Lung (tissue), 12 donors: ENCODE measurements around the gene DCHS2. TPM values are rescaled to one million over a fixed set of nuclear protein-coding genes. Genes with fewer than 3 reads are reported as not detected.

ENCODE experiments used
- ATAC-seq: fragments of 200-7000 bp; cut with Tn5 transposase; one replicate; pipeline ENCODE4 v1.9.1; 2020; ENCODE audit warnings: moderate number of reproducible peaks; ENCODE audit not compliant: insufficient read depth, low FRiP score
- DNase-seq, 3 donors: peaks; one replicate each; pipeline ENCODE4 v3.0.0-alpha.2; 2013 to 2017
- H3K27ac ChIP-seq, 2 donors: one replicate each; pipeline ENCODE4 v1.5.1; 2013; ENCODE audit warnings: mild to moderate bottlenecking in 2 of 2, moderate library complexity in 2 of 2, control low read depth in 1 of 2, inconsistent platforms in 1 of 2, low read depth in 1 of 2, low read length in 1 of 2
- H3K27me3 ChIP-seq, 3 donors: one replicate each; pipeline ENCODE4 v1.5.1; 2013; ENCODE audit warnings: low read length in 2 of 3; ENCODE audit not compliant: control insufficient read depth in 3 of 3, insufficient read depth in 3 of 3
- H3K36me3 ChIP-seq, 4 donors: one replicate each; pipeline ENCODE4 v1.5.1; 2013; ENCODE audit warnings: low read length in 4 of 4, mild to moderate bottlenecking in 1 of 4, moderate library complexity in 1 of 4; ENCODE audit not compliant: control insufficient read depth in 4 of 4, insufficient read depth in 4 of 4
- H3K4me1 ChIP-seq, 5 donors: one replicate each; pipeline ENCODE4 v1.5.1; 2013; ENCODE audit warnings: low read length in 5 of 5, mild to moderate bottlenecking in 2 of 5, moderate library complexity in 1 of 5; ENCODE audit not compliant: control insufficient read depth in 5 of 5, insufficient read depth in 5 of 5
- H3K4me3 ChIP-seq: one replicate; pipeline ENCODE4 v1.5.1; 2013; ENCODE audit warnings: mild to moderate bottlenecking, control low read depth, moderate library complexity
- H3K9ac ChIP-seq, 2 donors: one replicate each; pipeline ENCODE4 v1.5.1; 2013; ENCODE audit warnings: low read length in 2 of 2, control low read depth in 1 of 2; ENCODE audit not compliant: insufficient read depth in 1 of 2
- H3K9me3 ChIP-seq, 4 donors: one replicate each; pipeline ENCODE4 v1.5.1; 2013; ENCODE audit warnings: low read length in 3 of 4, mild to moderate bottlenecking in 1 of 4, moderate library complexity in 1 of 4; ENCODE audit not compliant: control insufficient read depth in 4 of 4, insufficient read depth in 3 of 4
- CTCF ChIP-seq: IDR thresholded peaks from 2 replicates; pipeline ENCODE4 v1.5.1; 2012; ENCODE audit warnings: mild to moderate bottlenecking; ENCODE audit errors: control extremely low read depth, extremely low read depth
- WGBS, 2 donors: extraction: QIAGEN DNeasy Blood & Tissue Kit; methylation state at CpG; one replicate each; pipeline ENCODE4 v1.1.7; 2013; 5-methylcytosine and 5-hydroxymethylcytosine counted together
- polyA plus RNA-seq, 2 donors: library from polyadenylated mRNA; stranded (reverse); fragments of 200-250 nt; gene quantifications; one replicate each; pipeline ENCODE4 v1.2.1, GENCODE V29; 2013
- total RNA-seq, 2 donors: library from RNA; depleted of rRNA in 1 of 2; stranded (reverse); fragments of >200 nt in 1 of 2; gene quantifications; one replicate each; pipeline ENCODE4 v1.2.1, GENCODE V29; 2014 to 2021
- donor health status: control.
- donor health status: control.
- donor health status: Bipolar disorder and iron deficiency.
- donor health status: healthy.
- donor health status: DM: yes; HTN: yes; CAD: no.

Gene DCHS2
- total and polyA plus RNA-seq, 4 donors = 0.02 to 13.4 (median 0.53) TPM

- no peak for ATAC-seq
- no peak overlapping the region for H3K27ac ChIP-seq
Observed at GRCh38 chr4:154507156-154507555, 15.6 kb upstream of the DCHS2 start.

GRCh38 chr4:154506253-154506652 is 14.7 kb upstream of the DCHS2 start:
- peak; percentile 10 for TF ChIP-seq CTCF
- DNase-seq (peak; percentile 36 to 89 (median 85)), ATAC-seq (no peak)
- H3K9me3 ChIP-seq = no peaks in the 10 kb centered on the region
- H3K4me3 ChIP-seq = no peak overlapping the region
- H3K4me1 ChIP-seq = peaks cover 0 to 3% (median 0%) of the 10 kb centered on the region in 5 donors
- no peaks in the 10 kb centered on the region for H3K27me3 ChIP-seq
- H3K27ac ChIP-seq = no peak overlapping the region
- WGBS, 2 donors = 23 to 25% methylated on average over 2 of the region's 2 CpGs
- H3K36me3 ChIP-seq = no peaks in the 10 kb centered on the region
- no peak overlapping the region for H3K9ac ChIP-seq

More at GRCh38 chr4:154507156-154507555, 15.6 kb upstream of the DCHS2 start:
- WGBS, 2 donors = 73 to 92% methylated on average over 3 of the region's 3 CpGs
- Histone ChIP-seq H3K36me3 (no peaks in the 10 kb centered on the region), H3K4me3 (no peak overlapping the region), H3K9ac (no peak overlapping the region), H3K27me3 (no peaks in the 10 kb centered on the region), H3K4me1 (peaks cover 0 to 3% (median 0%) of the 10 kb centered on the region in 5 donors), H3K9me3 (no peaks in the 10 kb centered on the region)
- TF ChIP-seq CTCF = no peak
- no peak for DNase-seq

GRCh38 chr4:154503598-154503997 is 12.0 kb upstream of the DCHS2 start:
- no peak for TF ChIP-seq CTCF
- Histone ChIP-seq H3K36me3 (no peaks in the 10 kb centered on the region), H3K27ac (no peak overlapping the region), H3K4me1 (peaks cover 0 to 3% (median 0%) of the 10 kb centered on the region in 5 donors), H3K9me3 (no peaks in the 10 kb centered on the region), H3K4me3 (no peak overlapping the region), H3K27me3 (no peaks in the 10 kb centered on the region), H3K9ac (no peak overlapping the region)
- peak in 1 of 3 donors; percentile 15 for DNase-seq
- WGBS, 2 donors = 14 to 21% methylated on average over 1 of the region's 1 CpG
- ATAC-seq = no peak

- ATAC-seq = no peak
- Histone ChIP-seq H3K9ac (no peak overlapping the region), H3K27me3 (peaks cover 0 to 4% (median 0%) of the 10 kb centered on the region in 3 donors), H3K36me3 (no peaks in the 10 kb centered on the region), H3K4me1 (peaks cover 0 to 3% (median 0%) of the 10 kb centered on the region in 5 donors), H3K4me3 (no peak overlapping the region), H3K9me3 (no peaks in the 10 kb centered on the region), H3K27ac (no peak overlapping the region)
- DNase-seq = no peak
- WGBS, 2 donors = 83 to 85% methylated on average over 6 of the region's 6 CpGs
- TF ChIP-seq CTCF = no peak
Observed at GRCh38 chr4:154502111-154502510, 10.5 kb upstream of the DCHS2 start.
